Right lobe of liver (tissue), 4 donors: ENCODE measurements around the gene DTWD1.

Experiments used
- CTCF ChIP-seq, 4 donors: fragments of 200-600 bp in 3 of 4; fragments of 450-650 bp in 1 of 4; IDR thresholded peaks; one replicate each; pipeline versions ENCODE4 v1.5.1 to v1.8.0; 2016 to 2022; ENCODE audit warnings: antibody characterized with exemption in 4 of 4, mild to moderate bottlenecking in 2 of 4
- POLR2A ChIP-seq: fragments of 450-650 bp; IDR thresholded peaks from one replicate; pipeline ENCODE4 v1.6.1; 2017; ENCODE audit warnings: antibody characterized with exemption, mild to moderate bottlenecking
- donor health status: DM: no; HTN: no; CAD: no.
- donor health status: DM: no; HTN: no; CAD: no.
- donor health status: DM: no; HTN: yes; CAD: no.

- TF ChIP-seq CTCF (IDR thresholded peaks at IDR 0.05) (no peak), POLR2A (no peak)
Measured at GRCh38 chr15:49604625-49605409, 16.0 kb upstream of the DTWD1 start.
